GM23248 (cell line): ENCODE measurements around the gene TMC6.

Experiments used
- EZH2 ChIP-seq: fragments of 200-600 bp; sonication (generic); IDR thresholded peaks from 2 replicates; pipeline ENCODE4 v1.6.1; 2018; ENCODE audit warnings: antibody characterized with exemption, mild to moderate bottlenecking; ENCODE audit not compliant: insufficient read depth, poor library complexity, severe bottlenecking
- EZH2phosphoT487 ChIP-seq: fragments of 200-600 bp; sonication (generic); IDR thresholded peaks from 2 replicates; pipeline ENCODE4 v1.6.1; 2018; ENCODE audit warnings: antibody characterized with exemption, moderate library complexity, mild to moderate bottlenecking, low read depth; ENCODE audit not compliant: insufficient read depth

DNA sequence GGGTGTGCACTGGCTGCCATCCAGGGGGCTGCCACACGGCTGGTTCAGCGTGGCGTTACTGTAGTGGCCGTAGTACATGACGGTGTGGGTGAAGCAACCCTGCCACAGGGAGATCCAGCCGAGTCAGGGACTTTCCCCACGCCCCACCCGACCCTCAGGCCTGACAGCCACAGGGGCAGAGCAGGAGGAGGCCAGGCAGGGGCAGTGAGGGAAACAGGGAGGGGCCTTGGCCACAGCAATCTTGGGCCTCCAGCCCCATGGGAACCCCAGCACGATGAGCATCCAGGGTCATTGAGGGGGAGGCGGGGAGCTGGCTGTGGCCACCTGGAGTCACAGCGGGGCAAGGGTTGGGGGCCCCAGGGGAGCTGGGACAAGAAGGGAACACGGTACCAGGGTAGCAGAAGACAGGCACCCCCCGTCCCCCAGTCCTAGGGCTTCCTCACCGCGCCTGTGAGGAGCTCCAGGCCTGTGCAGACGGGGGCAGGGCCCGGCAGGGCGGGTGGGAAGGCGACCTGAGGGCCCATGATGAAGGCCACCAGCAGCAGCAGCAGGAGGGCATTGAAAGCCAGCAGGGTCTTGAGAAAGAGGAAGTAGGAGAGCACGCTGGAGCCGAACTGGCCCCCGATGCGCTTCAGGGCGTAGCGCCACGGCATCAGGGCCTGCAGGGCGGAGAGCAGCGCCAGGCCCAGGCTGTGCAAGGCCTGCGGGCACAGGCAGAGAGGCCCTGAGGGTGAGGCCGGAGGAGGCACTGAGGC lies 4.3 kb downstream of the TMC6 start:
- TF ChIP-seq EZH2phosphoT487 (no peak), EZH2 (no peak)
